GM13977 (cell line): ENCODE results near the gene ADK.

Experiments
- DNase-seq: peaks from one replicate; pipeline ENCODE4 v3.0.0; 2012; ENCODE audit warnings: low spot score
- CTCF ChIP-seq: IDR thresholded peaks from 2 replicates; pipeline ENCODE4 v1.5.1; 2012; ENCODE audit warnings: mild to moderate bottlenecking, control low read depth; ENCODE audit not compliant: insufficient read depth; ENCODE audit errors: extremely low read depth, missing control alignments
- in situ Hi-C: fragments of 300-500 bp; cut with MboI; formaldehyde crosslinking; loops from one replicate; pipeline ENCODE4 v1.12.0; 2022; ENCODE audit warnings: low sequenced_read_pairs, low pct_unique_long_range_greater_than_20kb, mixed read lengths, inconsistent platforms; ENCODE audit not compliant: unreplicated experiment

The ADK gene

GRCh38 chr10:74643596-74643975 lies 492.6 kb downstream of the ADK start:
- TF ChIP-seq CTCF: no peak
- in situ Hi-C loops: no loop called here

GRCh38 chr10:74644738-74645137 lies 493.7 kb downstream of the ADK start:
- TF ChIP-seq CTCF: no peak
- no peak for DNase-seq
- in situ Hi-C loops: no loop called here

More at GRCh38 chr10:74643596-74643975, 492.6 kb downstream of the ADK start:
- DNase-seq: no peak

GRCh38 chr10:74645692-74646091 lies 494.7 kb downstream of the ADK start:
- in situ Hi-C loops: no loop called here
- TF ChIP-seq CTCF: no peak
- DNase-seq: no peak

GRCh38 chr10:74650613-74651012 lies 499.6 kb downstream of the ADK start:
- in situ Hi-C loops: no loop called here
- no peak for TF ChIP-seq CTCF
- peak; percentile 47 for DNase-seq

GRCh38 chr10:74651565-74651964 lies 500.5 kb downstream of the ADK start:
- TF ChIP-seq CTCF: no peak
- in situ Hi-C loops: no loop called here
- no peak for DNase-seq

GRCh38 chr10:74652664-74653063 lies 501.6 kb downstream of the ADK start:
- DNase-seq: no peak
- in situ Hi-C loops: no loop called here

More at GRCh38 chr10:74652664-74653063, 501.6 kb downstream of the ADK start:
- no peak for TF ChIP-seq CTCF
